H1 (cell line): ENCODE results near the gene OR51B2. TPM values are rescaled to one million over a fixed set of nuclear protein-coding genes. Genes with fewer than 3 reads are reported as not detected.

Source experiments
- CTCF ChIA-PET: fragments of 300-600 bp; sonication (Branson Sonifier 250); formaldehyde crosslinking; loops from one replicate; lab custom pipeline; 2021; ENCODE audit not compliant: partially characterized antibody; lab: Charles Lee
- POLR2A ChIA-PET: fragments of 300-600 bp; sonication (Branson Sonifier 250); formaldehyde crosslinking; loops from one replicate; lab custom pipeline; 2021; ENCODE audit warnings: inconsistent platforms; ENCODE audit not compliant: partially characterized antibody; lab: Charles Lee
- DNase-seq, 2 experiments: peaks; one replicate each; pipeline versions ENCODE4 v3.0.0 to v3.0.0-alpha.2; 2010 to 2022; ENCODE audit warnings: low spot score in 2 of 2, low read depth in 1 of 2, mixed read lengths in 1 of 2
- FAIRE-seq: peaks from 2 replicates; lab custom pipeline; 2011; peaks lifted over from hg19 to GRCh38; lab: Jason Lieb, UNC
- H2AFZ ChIP-seq: 2 replicates; pipeline ENCODE4 v1.8.1; 2012; ENCODE audit warnings: low read length, inconsistent platforms
- H2AK5ac ChIP-seq: 2 replicates; pipeline ENCODE4 v1.6.1; 2013; ENCODE audit warnings: low read depth, low read length
- H2BK120ac ChIP-seq: replicated peaks from 2 replicates; pipeline ENCODE3; 2013; ENCODE audit warnings: low read depth, low read length, inconsistent platforms
- H2BK12ac ChIP-seq: 2 replicates; pipeline ENCODE4 v1.6.1; 2013; ENCODE audit warnings: low read depth, low read length
- H2BK15ac ChIP-seq: 2 replicates; pipeline ENCODE4 v1.6.1; 2013; ENCODE audit warnings: low read length
- H2BK20ac ChIP-seq: 2 replicates; pipeline ENCODE4 v1.6.1; 2013; ENCODE audit warnings: low read length
- H2BK5ac ChIP-seq: 2 replicates; pipeline ENCODE4 v1.6.1; 2013; ENCODE audit warnings: low read depth, low read length
- H3K14ac ChIP-seq: 2 replicates; pipeline ENCODE4 v1.6.1; 2013; ENCODE audit warnings: inconsistent platforms; ENCODE audit not compliant: insufficient read length
- H3K18ac ChIP-seq: 2 replicates; pipeline ENCODE4 v1.6.1; 2013; ENCODE audit warnings: low read length; ENCODE audit errors: extremely low read depth
- H3K23ac ChIP-seq: 2 replicates; pipeline ENCODE4 v1.6.1; 2013; ENCODE audit warnings: inconsistent platforms; ENCODE audit not compliant: insufficient read length
- H3K23me2 ChIP-seq: 2 replicates; pipeline ENCODE4 v1.6.1; 2013; ENCODE audit warnings: low read depth, low read length
- H3K27ac ChIP-seq: 2 replicates; pipeline ENCODE4 v1.6.1; 2011; ENCODE audit warnings: low read depth, low read length, inconsistent platforms
- H3K27me3 ChIP-seq, 4 experiments: replicated peaks in 1 of 4; 1 replicate in 1 of 4; 2 replicates in 3 of 4; pipeline versions ENCODE4 v1.6.1 to v1.8.1; 2011 to 2013; ENCODE audit warnings: low read length in 3 of 4, mild to moderate bottlenecking in 3 of 4, inconsistent platforms in 2 of 4, mixed read lengths in 2 of 4, moderate library complexity in 1 of 4; ENCODE audit not compliant: control insufficient read depth in 3 of 4, insufficient read depth in 3 of 4; ENCODE audit errors: extremely low read depth in 1 of 4
- H3K36me3 ChIP-seq, 4 experiments: 2 replicates each; pipeline versions ENCODE4 v1.6.1 to v1.8.1; 2011 to 2013; ENCODE audit warnings: mild to moderate bottlenecking in 4 of 4, low read length in 3 of 4, moderate library complexity in 2 of 4, control low read depth in 1 of 4, inconsistent platforms in 1 of 4; ENCODE audit not compliant: insufficient read depth in 4 of 4, control insufficient read depth in 2 of 4
- H3K4ac ChIP-seq: replicated peaks from 2 replicates; pipeline ENCODE3; 2013; ENCODE audit warnings: low read length, low read depth, mixed read lengths, inconsistent platforms; ENCODE audit not compliant: insufficient read length
- H3K4me1 ChIP-seq, 4 experiments: replicated peaks in 1 of 4; 1 replicate in 1 of 4; 2 replicates in 3 of 4; pipeline versions ENCODE4 v1.6.1 to v1.8.1; 2011 to 2013; ENCODE audit warnings: low read length in 3 of 4, inconsistent platforms in 2 of 4, mixed read lengths in 1 of 4; ENCODE audit not compliant: insufficient read depth in 4 of 4, control insufficient read depth in 3 of 4
- H3K4me2 ChIP-seq, 2 experiments: 2 replicates each; pipeline versions ENCODE4 v1.6.1 to v1.8.1; 2011 to 2013; ENCODE audit warnings: low read depth in 2 of 2, low read length in 2 of 2, control low read depth in 1 of 2, inconsistent platforms in 1 of 2, mild to moderate bottlenecking in 1 of 2; ENCODE audit not compliant: insufficient read depth in 1 of 2
- H3K4me3 ChIP-seq, 4 experiments: fragments of 200-600, 300-600 bp in 1 of 4; sonication (generic), shearing (Covaris generic), sonication (Bioruptor Twin) in 1 of 4; 2 replicates each; pipeline versions ENCODE4 v1.5.1 to v1.8.1; 2011 to 2016; ENCODE audit warnings: low read length in 4 of 4, low read depth in 3 of 4, control low read depth in 2 of 4, inconsistent platforms in 2 of 4, mild to moderate bottlenecking in 2 of 4, mixed read lengths in 1 of 4, moderate library complexity in 1 of 4; ENCODE audit not compliant: insufficient read depth in 2 of 4; ENCODE audit errors: extremely low read depth in 1 of 4
- H3K56ac ChIP-seq: replicated peaks from 2 replicates; pipeline ENCODE3; 2013; ENCODE audit warnings: low read depth, mild to moderate bottlenecking, mixed read lengths, low read length, inconsistent platforms; ENCODE audit not compliant: insufficient read length
- H3K79me1 ChIP-seq: 2 replicates; pipeline ENCODE4 v1.6.1; 2013; ENCODE audit warnings: low read depth, low read length, control low read depth
- H3K79me2 ChIP-seq, 2 experiments: 2 replicates each; pipeline versions ENCODE4 v1.6.1 to v1.8.1; 2012 to 2013; ENCODE audit warnings: low read length in 2 of 2, mild to moderate bottlenecking in 2 of 2, inconsistent platforms in 1 of 2; ENCODE audit not compliant: insufficient read depth in 2 of 2, control insufficient read depth in 1 of 2
- H3K9ac ChIP-seq, 4 experiments: replicated peaks in 1 of 4; 1 replicate in 1 of 4; 2 replicates in 3 of 4; pipeline versions ENCODE4 v1.6.1 to v1.8.1; 2011 to 2013; ENCODE audit warnings: low read depth in 3 of 4, low read length in 3 of 4, control low read depth in 2 of 4, mild to moderate bottlenecking in 2 of 4, moderate library complexity in 2 of 4, inconsistent platforms in 1 of 4; ENCODE audit errors: extremely low read depth in 1 of 4
- H3K9me3 ChIP-seq, 2 experiments: 2 replicates each; pipeline versions ENCODE4 v1.6.1 to v1.8.1; 2012 to 2013; ENCODE audit warnings: mild to moderate bottlenecking in 2 of 2, moderate library complexity in 2 of 2, control low read depth in 1 of 2, inconsistent platforms in 1 of 2, low read depth in 1 of 2, low read length in 1 of 2, mixed read lengths in 1 of 2; ENCODE audit not compliant: insufficient read depth in 2 of 2
- H4K20me1 ChIP-seq, 2 experiments: replicated peaks in 1 of 2; 2 replicates each; pipeline versions ENCODE3 to v1.8.1; 2011 to 2013; ENCODE audit warnings: inconsistent platforms in 2 of 2, low read length in 2 of 2, mild to moderate bottlenecking in 1 of 2; ENCODE audit not compliant: insufficient read depth in 2 of 2, control insufficient read depth in 1 of 2
- H4K5ac ChIP-seq: 2 replicates; pipeline ENCODE4 v1.6.1; 2013; ENCODE audit warnings: low read length, low read depth, mixed read lengths, inconsistent platforms; ENCODE audit not compliant: insufficient read length
- H4K8ac ChIP-seq: 2 replicates; pipeline ENCODE4 v1.8.0; 2013; ENCODE audit warnings: mild to moderate bottlenecking, moderate library complexity, low read length, inconsistent platforms; ENCODE audit not compliant: insufficient read depth; ENCODE audit errors: extremely low read depth
- H4K91ac ChIP-seq: replicated peaks from 2 replicates; pipeline ENCODE3; 2013; ENCODE audit warnings: low read length, mixed read lengths, inconsistent platforms; ENCODE audit not compliant: insufficient read length
- ASH2L ChIP-seq: fragments of 200-600, 300-600 bp; sonication (generic); IDR thresholded peaks from one replicate; pipeline ENCODE4 v1.7.1; 2017; ENCODE audit warnings: low read length
- BCL11A ChIP-seq, 2 experiments: IDR thresholded peaks; one replicate each; pipeline ENCODE4 v1.6.1; 2011; ENCODE audit warnings: low read depth in 2 of 2, low read length in 2 of 2, mild to moderate bottlenecking in 2 of 2
- CHD1 ChIP-seq: IDR thresholded peaks from 2 replicates; pipeline ENCODE4 v1.6.1; 2012; ENCODE audit warnings: low read depth, low read length, improper control_type of control experiment
- CREB1 ChIP-seq: IDR thresholded peaks from 2 replicates; pipeline ENCODE4 v1.6.1; 2012; ENCODE audit warnings: inconsistent platforms
- JUN ChIP-seq: IDR thresholded peaks from 2 replicates; pipeline ENCODE4 v1.6.1; 2011; ENCODE audit warnings: low read depth, mild to moderate bottlenecking, improper control_type of control experiment, low read length
- JUND ChIP-seq: IDR thresholded peaks from 2 replicates; pipeline ENCODE4 v1.6.1; 2011; ENCODE audit warnings: mild to moderate bottlenecking, improper control_type of control experiment, low read length
- RBBP5 ChIP-seq: IDR thresholded peaks from 2 replicates; pipeline ENCODE4 v1.7.1; 2012; ENCODE audit warnings: low read depth, mild to moderate bottlenecking, inconsistent platforms, low read length, moderate library complexity, borderline replicate concordance
- RFX5 ChIP-seq: IDR thresholded peaks from 2 replicates; pipeline ENCODE4 v1.6.1; 2011; ENCODE audit warnings: low read depth, low read length, improper control_type of control experiment, borderline replicate concordance
- TAF1 ChIP-seq: IDR thresholded peaks from 2 replicates; pipeline ENCODE4 v1.6.1; 2011; ENCODE audit warnings: mild to moderate bottlenecking, low read depth, low read length
- polyA plus RNA-seq, 7 experiments: library from polyadenylated mRNA; depleted of rRNA in 3 of 7; stranded (reverse) in 5 of 7; unstranded in 2 of 7; fragments of >200 nt in 5 of 7; fragments of 200-250 nt in 2 of 7; gene quantifications; 1 replicate in 5 of 7; 2 replicates in 1 of 7; 4 replicates in 1 of 7; pipeline versions ENCODE4 v1.2.1 to v1.2.3, GENCODE V29; 2011 to 2013; ENCODE audit warnings: missing spikeins in 2 of 7, mixed read lengths in 2 of 7
- total RNA-seq: library from RNA; stranded (reverse); fragmentation: NEBNext Ultra II Directional; extraction: Animal tissue kit (Norgen Biotek cat#: 25700); gene quantifications from 2 replicates; pipeline ENCODE4 v1.2.1, GENCODE V29; 2021
- TF ChIP-seq, protein P1 (sequence below): IDR thresholded peaks from 2 replicates; pipeline ENCODE4 v1.6.1; 2011; ENCODE audit warnings: low read depth, mild to moderate bottlenecking, low read length; ENCODE audit not compliant: insufficient read depth

Gene OR51B2
- total and polyA plus RNA-seq, 2 of the 8 experiments (the other 6 are each of a cell fraction or from before 2014, with no cell fraction given), result not detected

DNA sequence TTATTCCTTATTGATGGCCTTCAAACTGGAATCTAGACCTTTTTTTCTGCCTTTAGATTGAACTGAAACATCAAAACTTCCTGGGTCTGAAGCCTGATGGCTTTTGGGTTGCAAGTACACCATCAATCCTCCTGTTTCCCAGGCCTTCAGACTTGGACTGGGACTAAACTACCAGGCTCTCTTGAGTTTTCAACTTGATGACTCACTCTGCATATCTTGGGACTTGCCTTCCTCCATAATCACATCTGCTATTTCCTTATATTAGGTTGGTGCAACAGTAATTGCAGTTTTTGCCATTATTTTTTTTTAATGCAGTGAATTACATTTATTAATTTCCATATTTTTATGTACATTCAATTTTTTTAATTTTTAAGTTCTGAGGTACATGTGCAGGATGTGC is 12.2 kb upstream of the OR51B2 start:
- no peak overlapping the region for H3K56ac ChIP-seq
- no peak overlapping the region for H2BK5ac ChIP-seq
- no peak overlapping the region for H2BK12ac ChIP-seq
- DNase-seq (no peak), FAIRE-seq (no peak)
- H3K14ac ChIP-seq, result no peak overlapping the region
- H3K23me2 ChIP-seq, result no peaks in the 10 kb centered on the region
- no peaks in the 10 kb centered on the region for H3K9me3 ChIP-seq
- no peak overlapping the region for H3K4me2 ChIP-seq
- H2BK20ac ChIP-seq, result no peak overlapping the region
- no peak overlapping the region for H3K23ac ChIP-seq
- H3K27me3 ChIP-seq, result no peaks in the 10 kb centered on the region
- no peaks in the 10 kb centered on the region for H3K36me3 ChIP-seq
- H2AFZ ChIP-seq, result no peak overlapping the region
- H2BK15ac ChIP-seq, result no peak overlapping the region
- CTCF ChIA-PET, result no interaction called here
- no peak overlapping the region for H2AK5ac ChIP-seq
- no peak overlapping the region for H3K4me3 ChIP-seq
- TF ChIP-seq BCL11A (IDR thresholded peaks at IDR 0.05; ENCODE audit: low read depth in 2 of 2, low read length in 2 of 2) (no peak), CREB1 (no peak), CHD1 (no peak), ASH2L (no peak), JUN (no peak), RBBP5 (no peak), JUND (no peak), TAF1 (no peak), RFX5 (no peak)
- TF ChIP-seq, protein P1, sequence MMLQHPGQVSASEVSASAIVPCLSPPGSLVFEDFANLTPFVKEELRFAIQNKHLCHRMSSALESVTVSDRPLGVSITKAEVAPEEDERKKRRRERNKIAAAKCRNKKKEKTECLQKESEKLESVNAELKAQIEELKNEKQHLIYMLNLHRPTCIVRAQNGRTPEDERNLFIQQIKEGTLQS, result no peak
- H3K4ac ChIP-seq, result no peak overlapping the region
- H4K8ac ChIP-seq, result no peak overlapping the region
- no peak overlapping the region for H3K18ac ChIP-seq
- H3K27ac ChIP-seq, result no peak overlapping the region
- no peak overlapping the region for H2BK120ac ChIP-seq
- no peaks in the 10 kb centered on the region for H3K79me1 ChIP-seq
- no peaks in the 10 kb centered on the region for H3K4me1 ChIP-seq
- POLR2A ChIA-PET, result no interaction called here
- no peak overlapping the region for H3K9ac ChIP-seq
- H4K20me1 ChIP-seq, result no peaks in the 10 kb centered on the region
- no peak overlapping the region for H4K5ac ChIP-seq
- H3K79me2 ChIP-seq, result no peaks in the 10 kb centered on the region
- H4K91ac ChIP-seq, result no peak overlapping the region
